B cell (primary cell): Measurements from ENCODE around the gene RALB. TPM values are rescaled to one million over a fixed set of nuclear protein-coding genes. Genes with fewer than 3 reads are reported as not detected.

Experiments
- ATAC-seq: fragments of 200-7000 bp; cut with Tn5 transposase; one replicate; pipeline ENCODE4 v1.10.0; 2021; ENCODE audit warnings: low read depth, mild to moderate bottlenecking, moderate number of reproducible peaks, moderate library complexity
- CTCF ChIA-PET: fragments of 350-600 bp; sonication (Branson Sonifier 250); formaldehyde crosslinking; loops from one replicate; lab custom pipeline; 2021; ENCODE audit warnings: antibody characterized with exemption, inconsistent platforms; lab: Charles Lee
- POLR2A ChIA-PET: fragments of 350-600 bp; sonication (Branson Sonifier 250); formaldehyde crosslinking; loops from one replicate; lab custom pipeline; 2021; ENCODE audit warnings: antibody characterized with exemption; lab: Charles Lee
- DNase-seq: peaks from one replicate; pipeline ENCODE4 v3.0.0; 2013
- H2AFZ ChIP-seq: 2 replicates; pipeline ENCODE4 v1.6.1; 2012; ENCODE audit warnings: mild to moderate bottlenecking, low read depth, low read length; ENCODE audit not compliant: insufficient read depth, poor library complexity, severe bottlenecking
- H3K27ac ChIP-seq, 2 donors: 1 replicate in 1 of 2; 2 replicates in 1 of 2; pipeline ENCODE4 v1.5.1; 2012 to 2013; ENCODE audit warnings: low read length in 2 of 2, mild to moderate bottlenecking in 2 of 2, moderate library complexity in 1 of 2
- H3K27me3 ChIP-seq, 4 experiments: fragments of 200-600 bp in 1 of 4; sonication (generic) in 1 of 4; replicated peaks in 1 of 4; 1 replicate in 2 of 4; 2 replicates in 2 of 4; pipeline versions ENCODE4 v1.6.1 to v1.7.0; 2013 to 2016; ENCODE audit warnings: low read length in 3 of 4, mild to moderate bottlenecking in 2 of 4, mixed read lengths in 1 of 4, moderate library complexity in 1 of 4; ENCODE audit not compliant: insufficient read depth in 4 of 4, control insufficient read depth in 3 of 4; ENCODE audit errors: control extremely low read depth in 1 of 4
- H3K36me3 ChIP-seq, 2 experiments: replicated peaks in 1 of 2; 1 replicate in 1 of 2; 2 replicates in 1 of 2; pipeline versions ENCODE4 v1.6.1 to v1.7.1; 2013; ENCODE audit warnings: low read length in 1 of 2; ENCODE audit not compliant: insufficient read depth in 2 of 2, control insufficient read depth in 1 of 2; ENCODE audit errors: control extremely low read depth in 1 of 2, extremely low read depth in 1 of 2
- H3K4me1 ChIP-seq, 2 donors: fragments of 200-600 bp in 1 of 2; sonication (generic) in 1 of 2; 1 replicate in 1 of 2; 2 replicates in 1 of 2; pipeline versions ENCODE4 v1.5.1 to v1.6.1; 2013 to 2017; ENCODE audit warnings: low read length in 2 of 2; ENCODE audit not compliant: control insufficient read depth in 2 of 2, insufficient read depth in 2 of 2
- H3K4me2 ChIP-seq: replicated peaks from 2 replicates; pipeline ENCODE3; 2012; ENCODE audit warnings: mild to moderate bottlenecking, low read depth, low read length; ENCODE audit not compliant: poor library complexity, severe bottlenecking
- H3K4me3 ChIP-seq, 5 experiments: fragments of 200-600 bp in 1 of 5; sonication (generic) in 1 of 5; 1 replicate in 3 of 5; 2 replicates in 2 of 5; pipeline versions ENCODE4 v1.5.1 to v1.7.0; 2011 to 2016; ENCODE audit warnings: low read length in 4 of 5, mild to moderate bottlenecking in 4 of 5, low read depth in 2 of 5, control low read depth in 1 of 5, moderate library complexity in 1 of 5; ENCODE audit not compliant: insufficient read depth in 1 of 5; ENCODE audit errors: control extremely low read depth in 1 of 5, extremely low read depth in 1 of 5
- H3K79me2 ChIP-seq: fragments of 200-600 bp; sonication (generic); one replicate; pipeline ENCODE4 v1.6.0; 2016; ENCODE audit warnings: low read length; ENCODE audit not compliant: control insufficient read depth, insufficient read depth
- H3K9ac ChIP-seq: fragments of 200-600 bp; sonication (generic); 2 replicates; pipeline ENCODE4 v1.6.1; 2017; ENCODE audit warnings: mild to moderate bottlenecking, low read length, moderate library complexity
- H3K9me3 ChIP-seq, 3 donors: one replicate each; pipeline versions ENCODE4 v1.6.1 to v1.7.1; 2013; ENCODE audit warnings: low read length in 2 of 3; ENCODE audit not compliant: control insufficient read depth in 2 of 3, insufficient read depth in 1 of 3; ENCODE audit errors: control extremely low read depth in 1 of 3
- H4K20me1 ChIP-seq: 2 replicates; pipeline ENCODE4 v1.6.0; 2012; ENCODE audit warnings: mild to moderate bottlenecking, low read length; ENCODE audit not compliant: insufficient read depth, control insufficient read depth, poor library complexity, severe bottlenecking
- H3K27ac Mint-ChIP-seq: one replicate; pipeline ENCODE4 v1.8.0; 2021; ENCODE audit warnings: mixed read lengths
- H3K27me3 Mint-ChIP-seq: one replicate; pipeline ENCODE4 v1.8.0; 2021; ENCODE audit warnings: mixed read lengths
- H3K4me1 Mint-ChIP-seq: one replicate; pipeline ENCODE4 v1.8.0; 2021; ENCODE audit warnings: mixed read lengths
- H3K4me3 Mint-ChIP-seq: one replicate; pipeline ENCODE4 v1.8.0; 2021; ENCODE audit warnings: mixed read lengths
- H3K9me3 Mint-ChIP-seq: one replicate; pipeline ENCODE4 v1.8.0; 2022; ENCODE audit warnings: mixed read lengths; ENCODE audit not compliant: insufficient read depth
- CTCF ChIP-seq: fragments of 200-600 bp; IDR thresholded peaks from one replicate; pipeline ENCODE4 v1.8.0; 2022; ENCODE audit warnings: antibody characterized with exemption, mild to moderate bottlenecking
- EZH2 ChIP-seq: IDR thresholded peaks from 2 replicates; pipeline ENCODE4 v1.6.1; 2012; ENCODE audit warnings: borderline replicate concordance, low read depth, mild to moderate bottlenecking, moderate library complexity, low read length; ENCODE audit not compliant: insufficient read depth, poor library complexity, severe bottlenecking
- WGBS: methylation state at CpG from one replicate; pipeline ENCODE4 v1.1.5; 2013; ENCODE audit warnings: missing lambda C conversion rate; ENCODE audit not compliant: insufficient coverage; 5-methylcytosine and 5-hydroxymethylcytosine counted together
- intact Hi-C: fragments of 100-400 bp; cut with micrococcal nuclease; formaldehyde crosslinking; loops from one replicate; pipeline ENCODE4 v1.10.0; 2022
- polyA plus RNA-seq: library from polyadenylated mRNA; depleted of rRNA; stranded (reverse); fragments of >200 nt; gene quantifications from 2 replicates; pipeline ENCODE4 v1.2.3, GENCODE V29; 2012
- total RNA-seq, 2 donors: library from RNA; stranded (reverse); fragments of 120-200 nt in 1 of 2; gene quantifications; 1 replicate in 1 of 2; 2 replicates in 1 of 2; pipeline versions ENCODE4 v1.2.3 to v1.2.4, GENCODE V29; 2013 to 2022

The RALB gene
- total and polyA plus RNA-seq, 2 donors (not counting 1 experiment from before 2014, with no cell fraction given), result 19.3 to 35.9 TPM

- TF ChIP-seq CTCF (no peak), EZH2 (no peak)
- Histone ChIP-seq H3K36me3 (no peaks in the 10 kb centered on the region), H3K79me2 (peaks cover 9% of the 10 kb centered on the region), H4K20me1 (no peaks in the 10 kb centered on the region), H3K4me1 (peaks cover 13 to 16% of the 10 kb centered on the region in 2 donors), H3K27ac (no peak overlapping the region), H3K9ac (no peak overlapping the region), H3K9me3 (no peaks in the 10 kb centered on the region), H3K4me3 (no peak overlapping the region), H3K4me2 (no peak overlapping the region), H3K27me3 (no peaks in the 10 kb centered on the region), H2AFZ (no peak overlapping the region)
- WGBS, result 90% methylated on average over 2 of the region's 5 CpGs
- Mint-ChIP-seq H3K9me3 (no peaks in the 10 kb centered on the region), H3K27ac (no peak overlapping the region), H3K27me3 (no peaks in the 10 kb centered on the region), H3K4me3 (no peak overlapping the region), H3K4me1 (peaks cover 21% of the 10 kb centered on the region)
- CTCF ChIA-PET, result no interaction called here
- DNase-seq (no peak), ATAC-seq (no peak)
- intact Hi-C loops, result no loop called here
- POLR2A ChIA-PET, result no interaction called here
Measured at GRCh38 chr2:120236791-120237190, 15.9 kb upstream of the RALB start.

GRCh38 chr2:120237491-120237902 lies 15.2 kb upstream of the RALB start:
- intact Hi-C loops, result no loop called here
- Histone ChIP-seq H3K4me2 (no peak overlapping the region), H3K27ac (no peak overlapping the region), H3K79me2 (peaks cover 8% of the 10 kb centered on the region), H3K9ac (no peak overlapping the region), H4K20me1 (no peaks in the 10 kb centered on the region), H3K27me3 (no peaks in the 10 kb centered on the region), H3K4me3 (no peak overlapping the region), H2AFZ (no peak overlapping the region), H3K4me1 (peaks cover 11 to 12% of the 10 kb centered on the region in 2 donors), H3K9me3 (no peaks in the 10 kb centered on the region), H3K36me3 (no peaks in the 10 kb centered on the region)
- ATAC-seq (no peak), DNase-seq (no peak)
- CTCF ChIA-PET, result no interaction called here
- Mint-ChIP-seq H3K4me3 (no peak overlapping the region), H3K27ac (no peak overlapping the region), H3K4me1 (peaks cover 14% of the 10 kb centered on the region), H3K9me3 (no peaks in the 10 kb centered on the region), H3K27me3 (no peaks in the 10 kb centered on the region)
- TF ChIP-seq EZH2 (no peak), CTCF (no peak)
- POLR2A ChIA-PET, result no interaction called here
- WGBS, result 95% methylated on average over 8 of the region's 10 CpGs
